GM12878 (cell line): ENCODE measurements around the gene INKA1. TPM values are rescaled to one million over a fixed set of nuclear protein-coding genes. Genes with fewer than 3 reads are reported as not detected.
A peak's percentile ranks its signal among the peaks of the same experiment; 100 is the strongest.

Experiments used
- CBFB ChIP-seq: IDR thresholded peaks from 2 replicates; pipeline ENCODE4 v1.6.1; 2016; ENCODE audit warnings: antibody characterized with exemption, low read depth
- HCFC1 ChIP-seq: fragments of 150-350 bp; IDR thresholded peaks from 2 replicates; pipeline ENCODE4 v1.6.1; 2014; ENCODE audit warnings: low read length
- IKZF2 ChIP-seq, 2 experiments: fragments of 450-650 bp; IDR thresholded peaks; 2 replicates each; pipeline ENCODE4 v1.6.1; 2017; ENCODE audit warnings: mild to moderate bottlenecking in 2 of 2, moderate library complexity in 2 of 2
- LARP7 ChIP-seq: fragments of 450-650 bp; IDR thresholded peaks from 2 replicates; pipeline ENCODE4 v1.6.1; 2017; ENCODE audit warnings: mild to moderate bottlenecking
- PML ChIP-seq: IDR thresholded peaks from 2 replicates; pipeline ENCODE4 v1.6.1; 2012; ENCODE audit warnings: low read length, inconsistent platforms
- RELA ChIP-seq: fragments of 450-650 bp; IDR thresholded peaks from 2 replicates; pipeline ENCODE4 v1.8.0; 2014; ENCODE audit warnings: borderline replicate concordance; ENCODE audit not compliant: partially characterized antibody
- SRF ChIP-seq, 2 experiments: IDR thresholded peaks; 2 replicates each; pipeline ENCODE4 v1.6.1; 2011; ENCODE audit warnings: low read depth in 2 of 2, low read length in 2 of 2, mild to moderate bottlenecking in 1 of 2, moderate library complexity in 1 of 2
- ZSCAN29 ChIP-seq: fragments of 450-650 bp; IDR thresholded peaks from 2 replicates; pipeline ENCODE4 v1.6.1; 2017; ENCODE audit warnings: mild to moderate bottlenecking, moderate library complexity
- ZZZ3 ChIP-seq: IDR thresholded peaks from 2 replicates; pipeline ENCODE4 v1.6.1; 2011; ENCODE audit warnings: low read depth; ENCODE audit not compliant: control insufficient read depth, insufficient read length
- polyA plus RNA-seq, 11 experiments: library from polyadenylated mRNA; depleted of rRNA in 4 of 11; unstranded in 6 of 11; stranded (reverse) in 5 of 11; fragments of >200 nt; fragmentation: Nextera tagmentation in 4 of 11; fragmentation: Illumina TruSeq in 1 of 11; extraction: Ambion mirVana in 4 of 11; extraction: Trizol in 1 of 11; gene quantifications; 1 replicate in 1 of 11; 2 replicates in 10 of 11; pipeline versions ENCODE4 v1.2.1 to v1.2.3, GENCODE V29; 2011 to 2016; ENCODE audit warnings: inconsistent platforms in 2 of 11, missing spikeins in 2 of 11, low read depth in 1 of 11
- total RNA-seq, 4 experiments: library from RNA; depleted of rRNA in 3 of 4; stranded (reverse); fragments of >200 nt in 3 of 4; fragmentation: Illumina TruSeq in 1 of 4; extraction: Trizol in 1 of 4; gene quantifications; 2 replicates each; pipeline versions ENCODE4 v1.2.1 to v1.2.3, GENCODE V29; 2013 to 2021
- TF ChIP-seq, protein P1 (sequence below): fragments of 450-650 bp; IDR thresholded peaks from 2 replicates; pipeline ENCODE4 v1.6.1; 2017; ENCODE audit warnings: antibody characterized with exemption, mild to moderate bottlenecking, moderate library complexity
- TF ChIP-seq, protein P2 (sequence below): fragments of 450-650 bp; IDR thresholded peaks from 2 replicates; pipeline ENCODE4 v1.6.1; 2017; ENCODE audit warnings: mild to moderate bottlenecking, moderate library complexity
- TF ChIP-seq, protein P3 (sequence below): fragments of 450-650 bp; IDR thresholded peaks from 2 replicates; pipeline ENCODE4 v1.6.1; 2016; ENCODE audit warnings: mild to moderate bottlenecking
- TF ChIP-seq, protein P4 (sequence below): fragments of 450-650 bp; IDR thresholded peaks from 2 replicates; pipeline ENCODE4 v1.6.1; 2017; ENCODE audit warnings: mild to moderate bottlenecking, low read depth, inconsistent platforms; ENCODE audit not compliant: poor library complexity, severe bottlenecking
- TF ChIP-seq, protein P5 (sequence below): IDR thresholded peaks from 2 replicates; pipeline ENCODE4 v1.6.1; 2011; ENCODE audit warnings: borderline replicate concordance, low read depth, mild to moderate bottlenecking, moderate library complexity, low read length; ENCODE audit not compliant: insufficient read depth, poor library complexity, severe bottlenecking

Gene INKA1
- total and polyA plus RNA-seq, 10 of the 15 experiments (the other 5 are each of a cell fraction or from before 2014, with no cell fraction given): 0.32 to 10.5 (median 4.9) TPM

DNA sequence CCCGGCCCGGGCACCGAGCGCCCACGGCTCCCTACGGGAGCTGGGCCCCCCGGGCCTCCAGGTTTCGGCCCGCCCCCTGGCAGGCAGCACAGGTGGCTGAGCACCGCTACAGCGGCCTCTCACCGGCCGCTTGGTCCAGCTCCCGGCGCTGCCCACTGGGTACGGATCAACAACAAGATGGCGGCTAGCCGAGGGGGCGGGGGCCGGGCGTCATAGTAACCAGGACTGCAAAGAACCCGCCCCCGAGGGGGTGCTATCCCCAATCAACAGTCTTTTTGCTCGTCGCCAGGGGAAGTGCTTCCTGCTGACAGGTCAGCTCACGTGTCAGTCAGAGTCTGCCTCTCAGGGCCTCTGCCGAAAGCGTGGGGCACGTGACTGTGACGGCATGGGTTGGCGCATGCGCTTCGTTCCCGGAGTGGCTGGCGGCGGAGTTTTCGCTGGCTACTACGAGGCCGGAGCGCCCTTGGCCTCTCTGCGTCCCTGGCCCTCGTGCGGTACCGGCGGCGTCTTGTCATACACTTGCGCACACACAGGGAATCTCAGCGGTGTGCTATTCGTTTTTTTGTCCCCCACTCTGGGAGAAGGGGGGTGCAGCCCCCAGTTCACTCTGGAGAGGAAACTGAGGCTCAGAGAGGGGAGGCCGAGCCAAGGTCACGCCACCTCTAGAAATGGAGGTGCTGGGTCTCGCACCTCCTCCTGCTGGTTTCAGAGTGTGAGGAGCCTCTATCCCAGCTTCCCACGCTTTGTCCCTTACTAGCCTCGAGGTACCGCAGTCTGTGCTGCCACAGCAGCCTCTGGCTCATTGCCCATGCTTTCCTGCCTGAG lies 16.5 kb upstream of the INKA1 start, which contains the start of gene IP6K1 (continued):
- TF ChIP-seq, protein P1, sequence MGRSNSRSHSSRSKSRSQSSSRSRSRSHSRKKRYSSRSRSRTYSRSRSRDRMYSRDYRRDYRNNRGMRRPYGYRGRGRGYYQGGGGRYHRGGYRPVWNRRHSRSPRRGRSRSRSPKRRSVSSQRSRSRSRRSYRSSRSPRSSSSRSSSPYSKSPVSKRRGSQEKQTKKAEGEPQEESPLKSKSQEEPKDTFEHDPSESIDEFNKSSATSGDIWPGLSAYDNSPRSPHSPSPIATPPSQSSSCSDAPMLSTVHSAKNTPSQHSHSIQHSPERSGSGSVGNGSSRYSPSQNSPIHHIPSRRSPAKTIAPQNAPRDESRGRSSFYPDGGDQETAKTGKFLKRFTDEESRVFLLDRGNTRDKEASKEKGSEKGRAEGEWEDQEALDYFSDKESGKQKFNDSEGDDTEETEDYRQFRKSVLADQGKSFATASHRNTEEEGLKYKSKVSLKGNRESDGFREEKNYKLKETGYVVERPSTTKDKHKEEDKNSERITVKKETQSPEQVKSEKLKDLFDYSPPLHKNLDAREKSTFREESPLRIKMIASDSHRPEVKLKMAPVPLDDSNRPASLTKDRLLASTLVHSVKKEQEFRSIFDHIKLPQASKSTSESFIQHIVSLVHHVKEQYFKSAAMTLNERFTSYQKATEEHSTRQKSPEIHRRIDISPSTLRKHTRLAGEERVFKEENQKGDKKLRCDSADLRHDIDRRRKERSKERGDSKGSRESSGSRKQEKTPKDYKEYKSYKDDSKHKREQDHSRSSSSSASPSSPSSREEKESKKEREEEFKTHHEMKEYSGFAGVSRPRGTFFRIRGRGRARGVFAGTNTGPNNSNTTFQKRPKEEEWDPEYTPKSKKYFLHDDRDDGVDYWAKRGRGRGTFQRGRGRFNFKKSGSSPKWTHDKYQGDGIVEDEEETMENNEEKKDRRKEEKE: no peak
- TF ChIP-seq PML: peak; percentile 33; the same call in 1 of the 2 replicates
- peak; percentile 86 for TF ChIP-seq RELA
- peak; percentile 38 for TF ChIP-seq LARP7
- TF ChIP-seq, protein P2, sequence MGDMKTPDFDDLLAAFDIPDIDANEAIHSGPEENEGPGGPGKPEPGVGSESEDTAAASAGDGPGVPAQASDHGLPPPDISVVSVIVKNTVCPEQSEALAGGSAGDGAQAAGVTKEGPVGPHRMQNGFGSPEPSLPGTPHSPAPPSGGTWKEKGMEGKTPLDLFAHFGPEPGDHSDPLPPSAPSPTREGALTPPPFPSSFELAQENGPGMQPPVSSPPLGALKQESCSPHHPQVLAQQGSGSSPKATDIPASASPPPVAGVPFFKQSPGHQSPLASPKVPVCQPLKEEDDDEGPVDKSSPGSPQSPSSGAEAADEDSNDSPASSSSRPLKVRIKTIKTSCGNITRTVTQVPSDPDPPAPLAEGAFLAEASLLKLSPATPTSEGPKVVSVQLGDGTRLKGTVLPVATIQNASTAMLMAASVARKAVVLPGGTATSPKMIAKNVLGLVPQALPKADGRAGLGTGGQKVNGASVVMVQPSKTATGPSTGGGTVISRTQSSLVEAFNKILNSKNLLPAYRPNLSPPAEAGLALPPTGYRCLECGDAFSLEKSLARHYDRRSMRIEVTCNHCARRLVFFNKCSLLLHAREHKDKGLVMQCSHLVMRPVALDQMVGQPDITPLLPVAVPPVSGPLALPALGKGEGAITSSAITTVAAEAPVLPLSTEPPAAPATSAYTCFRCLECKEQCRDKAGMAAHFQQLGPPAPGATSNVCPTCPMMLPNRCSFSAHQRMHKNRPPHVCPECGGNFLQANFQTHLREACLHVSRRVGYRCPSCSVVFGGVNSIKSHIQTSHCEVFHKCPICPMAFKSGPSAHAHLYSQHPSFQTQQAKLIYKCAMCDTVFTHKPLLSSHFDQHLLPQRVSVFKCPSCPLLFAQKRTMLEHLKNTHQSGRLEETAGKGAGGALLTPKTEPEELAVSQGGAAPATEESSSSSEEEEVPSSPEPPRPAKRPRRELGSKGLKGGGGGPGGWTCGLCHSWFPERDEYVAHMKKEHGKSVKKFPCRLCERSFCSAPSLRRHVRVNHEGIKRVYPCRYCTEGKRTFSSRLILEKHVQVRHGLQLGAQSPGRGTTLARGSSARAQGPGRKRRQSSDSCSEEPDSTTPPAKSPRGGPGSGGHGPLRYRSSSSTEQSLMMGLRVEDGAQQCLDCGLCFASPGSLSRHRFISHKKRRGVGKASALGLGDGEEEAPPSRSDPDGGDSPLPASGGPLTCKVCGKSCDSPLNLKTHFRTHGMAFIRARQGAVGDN: peak; percentile 98
- no peak; a peak in 1 of 4 replicates for TF ChIP-seq IKZF2 (IDR thresholded peaks at IDR 0.05)
- TF ChIP-seq ZZZ3: no peak
- TF ChIP-seq, protein P3, sequence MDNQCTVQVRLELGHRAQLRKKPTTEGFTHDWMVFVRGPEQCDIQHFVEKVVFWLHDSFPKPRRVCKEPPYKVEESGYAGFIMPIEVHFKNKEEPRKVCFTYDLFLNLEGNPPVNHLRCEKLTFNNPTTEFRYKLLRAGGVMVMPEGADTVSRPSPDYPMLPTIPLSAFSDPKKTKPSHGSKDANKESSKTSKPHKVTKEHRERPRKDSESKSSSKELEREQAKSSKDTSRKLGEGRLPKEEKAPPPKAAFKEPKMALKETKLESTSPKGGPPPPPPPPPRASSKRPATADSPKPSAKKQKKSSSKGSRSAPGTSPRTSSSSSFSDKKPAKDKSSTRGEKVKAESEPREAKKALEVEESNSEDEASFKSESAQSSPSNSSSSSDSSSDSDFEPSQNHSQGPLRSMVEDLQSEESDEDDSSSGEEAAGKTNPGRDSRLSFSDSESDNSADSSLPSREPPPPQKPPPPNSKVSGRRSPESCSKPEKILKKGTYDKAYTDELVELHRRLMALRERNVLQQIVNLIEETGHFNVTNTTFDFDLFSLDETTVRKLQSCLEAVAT: peak; percentile 80
- no peak for TF ChIP-seq ZSCAN29
- TF ChIP-seq, protein P4, sequence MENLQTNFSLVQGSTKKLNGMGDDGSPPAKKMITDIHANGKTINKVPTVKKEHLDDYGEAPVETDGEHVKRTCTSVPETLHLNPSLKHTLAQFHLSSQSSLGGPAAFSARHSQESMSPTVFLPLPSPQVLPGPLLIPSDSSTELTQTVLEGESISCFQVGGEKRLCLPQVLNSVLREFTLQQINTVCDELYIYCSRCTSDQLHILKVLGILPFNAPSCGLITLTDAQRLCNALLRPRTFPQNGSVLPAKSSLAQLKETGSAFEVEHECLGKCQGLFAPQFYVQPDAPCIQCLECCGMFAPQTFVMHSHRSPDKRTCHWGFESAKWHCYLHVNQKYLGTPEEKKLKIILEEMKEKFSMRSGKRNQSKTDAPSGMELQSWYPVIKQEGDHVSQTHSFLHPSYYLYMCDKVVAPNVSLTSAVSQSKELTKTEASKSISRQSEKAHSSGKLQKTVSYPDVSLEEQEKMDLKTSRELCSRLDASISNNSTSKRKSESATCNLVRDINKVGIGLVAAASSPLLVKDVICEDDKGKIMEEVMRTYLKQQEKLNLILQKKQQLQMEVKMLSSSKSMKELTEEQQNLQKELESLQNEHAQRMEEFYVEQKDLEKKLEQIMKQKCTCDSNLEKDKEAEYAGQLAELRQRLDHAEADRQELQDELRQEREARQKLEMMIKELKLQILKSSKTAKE: no peak
- TF ChIP-seq, protein P5, sequence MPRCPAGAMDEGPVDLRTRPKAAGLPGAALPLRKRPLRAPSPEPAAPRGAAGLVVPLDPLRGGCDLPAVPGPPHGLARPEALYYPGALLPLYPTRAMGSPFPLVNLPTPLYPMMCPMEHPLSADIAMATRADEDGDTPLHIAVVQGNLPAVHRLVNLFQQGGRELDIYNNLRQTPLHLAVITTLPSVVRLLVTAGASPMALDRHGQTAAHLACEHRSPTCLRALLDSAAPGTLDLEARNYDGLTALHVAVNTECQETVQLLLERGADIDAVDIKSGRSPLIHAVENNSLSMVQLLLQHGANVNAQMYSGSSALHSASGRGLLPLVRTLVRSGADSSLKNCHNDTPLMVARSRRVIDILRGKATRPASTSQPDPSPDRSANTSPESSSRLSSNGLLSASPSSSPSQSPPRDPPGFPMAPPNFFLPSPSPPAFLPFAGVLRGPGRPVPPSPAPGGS: no peak
- TF ChIP-seq SRF (IDR thresholded peaks at IDR 0.05; ENCODE audit: low read depth in 2 of 2, low read length in 2 of 2): no peak
- peak; percentile 49 for TF ChIP-seq HCFC1
- no peak for TF ChIP-seq CBFB
